HG02678 (cell line): Measurements from ENCODE around the gene DOCK10.

Source experiments
- ATAC-seq: cut with Tn5 transposase; IDR thresholded peaks from one replicate; pipeline ENCODE4 v1.9.1; 2021; ENCODE audit warnings: mild to moderate bottlenecking, moderate library complexity; ENCODE audit not compliant: unreplicated experiment

DOCK10 gene

GRCh38 chr2:224982910-224983711 lies 59.2 kb downstream of the DOCK10 start:
- no peak for ATAC-seq

GRCh38 chr2:224982226-224982625 lies 60.0 kb downstream of the DOCK10 start:
- ATAC-seq, result no peak

GRCh38 chr2:224976629-224977525 lies 65.4 kb downstream of the DOCK10 start:
- no peak for ATAC-seq

GRCh38 chr2:224975761-224976160 lies 66.5 kb downstream of the DOCK10 start:
- no peak for ATAC-seq

GRCh38 chr2:224973112-224974016 lies 68.9 kb downstream of the DOCK10 start:
- ATAC-seq, result peak; percentile 40

- ATAC-seq, result peak; percentile 47
Observed at GRCh38 chr2:224971214-224971613, 71.1 kb downstream of the DOCK10 start.

- no peak for ATAC-seq
Observed at GRCh38 chr2:224970311-224970710, 72.0 kb downstream of the DOCK10 start.

GRCh38 chr2:224969633-224970260 lies 72.5 kb downstream of the DOCK10 start:
- ATAC-seq, result peak; percentile 53

- no peak for ATAC-seq
Observed at GRCh38 chr2:224969095-224969494, 73.2 kb downstream of the DOCK10 start.

GRCh38 chr2:224968051-224968450 lies 74.2 kb downstream of the DOCK10 start:
- no peak for ATAC-seq

GRCh38 chr2:224966613-224967012 lies 75.7 kb downstream of the DOCK10 start:
- no peak for ATAC-seq

- no peak for ATAC-seq
Observed at GRCh38 chr2:224959556-224959955, 82.7 kb downstream of the DOCK10 start.

- no peak for ATAC-seq
Observed at GRCh38 chr2:224958873-224959272, 83.4 kb downstream of the DOCK10 start.

- ATAC-seq, result no peak
Observed at GRCh38 chr2:224958462-224958857, 83.8 kb downstream of the DOCK10 start.

- ATAC-seq, result peak; percentile 90
Observed at GRCh38 chr2:224957540-224958461, 84.5 kb downstream of the DOCK10 start.

- ATAC-seq, result no peak
Observed at GRCh38 chr2:224956706-224957105, 85.6 kb downstream of the DOCK10 start.

- ATAC-seq, result peak; percentile 33
Observed at GRCh38 chr2:224954980-224955379, 87.3 kb downstream of the DOCK10 start.

- ATAC-seq, result peak; percentile 56
Observed at GRCh38 chr2:224952936-224953657, 89.2 kb downstream of the DOCK10 start.
